PC-3 (cell line): Measurements from ENCODE around the gene HINFP.

Source experiments
- EZH2 ChIP-seq: fragments of 300-600 bp; sonication (generic); IDR thresholded peaks from one replicate; pipeline ENCODE4 v1.6.1; 2017; ENCODE audit warnings: antibody characterized with exemption, mild to moderate bottlenecking, low read length; ENCODE audit not compliant: unreplicated experiment
- TF ChIP-seq, protein P1 (sequence below): fragments of 300-600 bp; sonication (generic); conservative IDR thresholded peaks from 2 replicates; pipeline ENCODE4 v1.5.1; 2017; ENCODE audit warnings: antibody characterized with exemption, low read depth, mild to moderate bottlenecking, low read length

DNA sequence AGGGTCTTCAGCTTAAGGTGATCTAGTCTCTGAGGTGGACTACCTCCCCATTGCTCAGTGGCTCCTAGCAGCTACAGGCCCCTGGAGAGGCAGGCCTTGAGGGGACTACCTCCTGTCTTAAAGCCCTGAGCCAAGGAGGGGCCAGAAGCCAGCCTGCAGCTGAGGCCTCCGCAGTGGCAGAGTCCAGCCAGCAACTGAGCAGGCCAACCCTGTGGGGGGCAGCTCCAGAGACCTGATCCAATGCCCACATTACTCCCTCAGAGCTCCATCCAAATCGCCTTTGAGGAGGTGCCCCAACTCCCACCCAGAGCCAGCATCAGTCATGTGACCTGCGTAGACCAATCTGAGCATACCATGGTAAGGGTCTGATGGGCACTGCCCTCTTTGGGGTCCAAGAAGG is 11.5 kb upstream of the HINFP start:
- TF ChIP-seq, protein P1, sequence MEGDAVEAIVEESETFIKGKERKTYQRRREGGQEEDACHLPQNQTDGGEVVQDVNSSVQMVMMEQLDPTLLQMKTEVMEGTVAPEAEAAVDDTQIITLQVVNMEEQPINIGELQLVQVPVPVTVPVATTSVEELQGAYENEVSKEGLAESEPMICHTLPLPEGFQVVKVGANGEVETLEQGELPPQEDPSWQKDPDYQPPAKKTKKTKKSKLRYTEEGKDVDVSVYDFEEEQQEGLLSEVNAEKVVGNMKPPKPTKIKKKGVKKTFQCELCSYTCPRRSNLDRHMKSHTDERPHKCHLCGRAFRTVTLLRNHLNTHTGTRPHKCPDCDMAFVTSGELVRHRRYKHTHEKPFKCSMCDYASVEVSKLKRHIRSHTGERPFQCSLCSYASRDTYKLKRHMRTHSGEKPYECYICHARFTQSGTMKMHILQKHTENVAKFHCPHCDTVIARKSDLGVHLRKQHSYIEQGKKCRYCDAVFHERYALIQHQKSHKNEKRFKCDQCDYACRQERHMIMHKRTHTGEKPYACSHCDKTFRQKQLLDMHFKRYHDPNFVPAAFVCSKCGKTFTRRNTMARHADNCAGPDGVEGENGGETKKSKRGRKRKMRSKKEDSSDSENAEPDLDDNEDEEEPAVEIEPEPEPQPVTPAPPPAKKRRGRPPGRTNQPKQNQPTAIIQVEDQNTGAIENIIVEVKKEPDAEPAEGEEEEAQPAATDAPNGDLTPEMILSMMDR = no peak
- no peak for TF ChIP-seq EZH2
